ENCODE results near the gene P4HA2. TPM values are rescaled to one million over a fixed set of nuclear protein-coding genes. Genes with fewer than 3 reads are reported as not detected.
A peak's percentile ranks its signal among the peaks of the same experiment; 100 is the strongest.

Gene P4HA2
- total and polyA plus RNA-seq, 8 donors, result 9.0 to 109 (median 26.5) TPM

GRCh38 chr5:132222649-132223038, 5.0 kb downstream of the P4HA2 start:
- TF ChIP-seq CTCF (IDR thresholded peaks at IDR 0.05) (no peak), POLR2A (IDR thresholded peaks at IDR 0.05) (no peak), EP300 (IDR thresholded peaks at IDR 0.05) (no peak), POLR2AphosphoS5 (IDR thresholded peaks at IDR 0.05) (no peak)
- DNase-seq, result no peak
- Histone ChIP-seq H3K36me3 (peaks cover 0 to 11% (median 8%) of the 10 kb centered on the region in 4 donors), H3K27ac (peak overlapping the region in 4 of 5 donors; percentile 69 to 96 (median 84)), H3K4me1 (peaks cover 43 to 77% (median 55%) of the 10 kb centered on the region in 4 donors), H3K9me3 (no peaks in the 10 kb centered on the region), H3K4me3 (no peak overlapping the region), H3K27me3 (peaks cover 0 to 12% (median 0%) of the 10 kb centered on the region in 3 donors)
- intact Hi-C loops (cut with DNase I; ENCODE audit: low total_unique reads), result no loop called here
- WGBS, 5 donors, result 84 to 96% (median 92%) methylated on average over 3 of the region's 3 CpGs

GRCh38 chr5:132221781-132222648, 5.6 kb downstream of the P4HA2 start:
- no peak for TF ChIP-seq POLR2A (IDR thresholded peaks at IDR 0.05)
- TF ChIP-seq EP300 (IDR thresholded peaks at IDR 0.05), result peak; percentile 44
- peak in 2 of 3 donors; percentile 44 to 66 for TF ChIP-seq POLR2AphosphoS5 (IDR thresholded peaks at IDR 0.05)
- H3K9me3 ChIP-seq, result no peaks in the 10 kb centered on the region
- peak overlapping the region; percentile 44 to 96 (median 78) for H3K27ac ChIP-seq
- H3K4me3 ChIP-seq, result no peak overlapping the region
- H3K36me3 ChIP-seq, result peaks cover 0 to 17% (median 15%) of the 10 kb centered on the region in 4 donors
- DNase-seq, result peak in 1 of 2 donors; percentile 89
- intact Hi-C loops (cut with DNase I; ENCODE audit: low total_unique reads), result no loop called here
- 62 to 80% (median 77%) methylated on average over 7 of the region's 7 CpGs for WGBS, 5 donors
- peaks cover 40 to 75% (median 52%) of the 10 kb centered on the region in 4 donors for H3K4me1 ChIP-seq
- H3K27me3 ChIP-seq, result peaks cover 0 to 6% (median 0%) of the 10 kb centered on the region in 3 donors

GRCh38 chr5:132220491-132220890, 7.2 kb downstream of the P4HA2 start:
- intact Hi-C loops (cut with DNase I; ENCODE audit: low total_unique reads), result no loop called here
- H3K4me1 ChIP-seq, result peaks cover 27 to 60% (median 39%) of the 10 kb centered on the region in 4 donors
- peak overlapping the region in 1 of 5 donors; percentile 96 for H3K27ac ChIP-seq
- H3K36me3 ChIP-seq, result peaks cover 0 to 23% (median 21%) of the 10 kb centered on the region in 4 donors
- H3K9me3 ChIP-seq, result no peaks in the 10 kb centered on the region
- no peaks in the 10 kb centered on the region for H3K27me3 ChIP-seq
- 79 to 91% (median 82%) methylated on average over 2 of the region's 2 CpGs for WGBS, 5 donors
- TF ChIP-seq POLR2A (IDR thresholded peaks at IDR 0.05), result no peak
- no peak for TF ChIP-seq EP300 (IDR thresholded peaks at IDR 0.05)
- TF ChIP-seq POLR2AphosphoS5 (IDR thresholded peaks at IDR 0.05), result no peak
- TF ChIP-seq CTCF (IDR thresholded peaks at IDR 0.05), result no peak
- H3K4me3 ChIP-seq, result no peak overlapping the region
- DNase-seq, result no peak

- no peak for DNase-seq
- peak overlapping the region in 1 of 5 donors; percentile 96 for H3K27ac ChIP-seq
- TF ChIP-seq POLR2AphosphoS5 (IDR thresholded peaks at IDR 0.05) (no peak), POLR2A (IDR thresholded peaks at IDR 0.05) (no peak)
- H3K36me3 ChIP-seq, result peaks cover 0 to 23% (median 21%) of the 10 kb centered on the region in 4 donors
- H3K4me3 ChIP-seq, result no peak overlapping the region
- no peaks in the 10 kb centered on the region for H3K9me3 ChIP-seq
- WGBS, 5 donors, result 82 to 96% (median 92%) methylated on average over 1 of the region's 1 CpG
- intact Hi-C loops (cut with DNase I; ENCODE audit: low total_unique reads), result no loop called here
- no peaks in the 10 kb centered on the region for H3K27me3 ChIP-seq
- peaks cover 24 to 57% (median 39%) of the 10 kb centered on the region in 4 donors for H3K4me1 ChIP-seq
These were observed 7.7 kb downstream of the P4HA2 start for GRCh38 chr5:132219981-132220380.

GRCh38 chr5:132219289-132219970, 8.2 kb downstream of the P4HA2 start:
- Histone ChIP-seq H3K27ac (peak overlapping the region in 1 of 5 donors; percentile 96), H3K9me3 (no peaks in the 10 kb centered on the region), H3K27me3 (no peaks in the 10 kb centered on the region), H3K4me1 (peaks cover 26 to 58% (median 39%) of the 10 kb centered on the region in 4 donors), H3K36me3 (peaks cover 0 to 23% (median 21%) of the 10 kb centered on the region in 4 donors), H3K4me3 (no peak overlapping the region)
- no peak for TF ChIP-seq POLR2AphosphoS5 (IDR thresholded peaks at IDR 0.05)
- no peak for TF ChIP-seq POLR2A (IDR thresholded peaks at IDR 0.05)
- no peak for TF ChIP-seq CTCF (IDR thresholded peaks at IDR 0.05)
- TF ChIP-seq EP300 (IDR thresholded peaks at IDR 0.05), result no peak
- intact Hi-C loops (cut with DNase I; ENCODE audit: low total_unique reads), result no loop called here
- whole genome bisulfite sequencing, 5 donors, result 88 to 94% (median 89%) methylated on average over 6 of the region's 6 CpGs
- DNase-seq, result no peak

Data from stomach (tissue), 9 donors.